Activated B cell treated with CpG ODN at 0.5 μM for 24 hours (primary cell): Measurements from ENCODE around the gene SLC4A1AP. TPM values are rescaled to one million over a fixed set of nuclear protein-coding genes. Genes with fewer than 3 reads are reported as not detected.
"Not testable (repeated sequence)": the region's sequence is repeated elsewhere in the genome, so short reads cannot be mapped to it uniquely, and the experiment has no call there.

ENCODE experiments used
- ATAC-seq: fragments of 200-7000 bp; cut with Tn5 transposase; one replicate; pipeline ENCODE4 v1.10.0; 2021; ENCODE audit warnings: low read depth, mild to moderate bottlenecking, moderate library complexity
- CTCF ChIA-PET: fragments of 350-600 bp; sonication (Branson Sonifier 250); formaldehyde crosslinking; loops from one replicate; lab custom pipeline; 2021; ENCODE audit warnings: antibody characterized with exemption; lab: Charles Lee
- POLR2A ChIA-PET: fragments of 350-600 bp; sonication (Branson Sonifier 250); formaldehyde crosslinking; loops from one replicate; lab custom pipeline; 2021; ENCODE audit warnings: antibody characterized with exemption; lab: Charles Lee
- DNase-seq: peaks from one replicate; pipeline ENCODE4 v3.0.0; 2022
- H3K27ac Mint-ChIP-seq: one replicate; pipeline ENCODE4 v1.8.0; 2020; ENCODE audit warnings: mixed read lengths
- H3K27me3 Mint-ChIP-seq: one replicate; pipeline ENCODE4 v1.8.0; 2021; ENCODE audit warnings: mixed read lengths
- H3K36me3 Mint-ChIP-seq: one replicate; pipeline ENCODE4 v1.8.0; 2021; ENCODE audit warnings: low read depth, mixed read lengths
- H3K4me1 Mint-ChIP-seq: one replicate; pipeline ENCODE4 v1.8.0; 2021; ENCODE audit warnings: mixed read lengths
- H3K4me3 Mint-ChIP-seq: one replicate; pipeline ENCODE4 v1.8.0; 2020; ENCODE audit warnings: mild to moderate bottlenecking, mixed read lengths
- H3K9me3 Mint-ChIP-seq: one replicate; pipeline ENCODE4 v1.8.0; 2020; ENCODE audit warnings: mixed read lengths
- CTCF ChIP-seq: fragments of 200-600 bp; IDR thresholded peaks from one replicate; pipeline ENCODE4 v1.8.0; 2022; ENCODE audit warnings: antibody characterized with exemption, mild to moderate bottlenecking
- intact Hi-C: fragments of 100-400 bp; cut with micrococcal nuclease; formaldehyde crosslinking; loops from one replicate; pipeline ENCODE4 v1.15.1; 2024
- total RNA-seq: library from RNA; stranded (reverse); gene quantifications from 2 replicates; pipeline ENCODE4 v1.2.3, GENCODE V29; 2022

Gene SLC4A1AP
- total RNA-seq, 1 donor from 2014 or later, result 22.0 TPM

- POLR2A ChIA-PET, result no interaction called here
- no peaks in the 10 kb centered on the region for H3K9me3 Mint-ChIP-seq
- H3K36me3 Mint-ChIP-seq, result peaks cover 61% of the 10 kb centered on the region
- no peak for TF ChIP-seq CTCF
- peaks cover 9% of the 10 kb centered on the region for H3K4me1 Mint-ChIP-seq
- H3K27me3 Mint-ChIP-seq, result no peaks in the 10 kb centered on the region
- CTCF ChIA-PET, result no interaction called here
- ATAC-seq, result no peak
- no peak overlapping the region for H3K4me3 Mint-ChIP-seq
- no peak overlapping the region for H3K27ac Mint-ChIP-seq
- intact Hi-C loops, result loop anchor here (10.0 kb wide), 1 partner anchor 218 kb away; the partner anchor contains the start of gene PPM1G
- no peak for DNase-seq
Observed at GRCh38 chr2:27622921-27623384, 40.7 kb upstream of the SLC4A1AP start.

GRCh38 chr2:27624943-27625342 lies 38.7 kb upstream of the SLC4A1AP start:
- TF ChIP-seq CTCF, result no peak
- no peak overlapping the region for H3K4me3 Mint-ChIP-seq
- ATAC-seq (no peak), DNase-seq (no peak)
- no peaks in the 10 kb centered on the region for H3K27me3 Mint-ChIP-seq
- intact Hi-C loops, result loop anchor here (10.0 kb wide), 1 partner anchor 220 kb away; the partner anchor contains the start of gene PPM1G
- ChIA-PET POLR2A (no interaction called here), CTCF (no interaction called here)
- peaks cover 48% of the 10 kb centered on the region for H3K36me3 Mint-ChIP-seq
- H3K4me1 Mint-ChIP-seq, result peaks cover 10% of the 10 kb centered on the region
- no peaks in the 10 kb centered on the region for H3K9me3 Mint-ChIP-seq
- no peak overlapping the region for H3K27ac Mint-ChIP-seq

- ATAC-seq, H3K9me3 Mint-ChIP-seq, H3K27ac Mint-ChIP-seq, H3K27me3 Mint-ChIP-seq, DNase-seq, H3K4me3 Mint-ChIP-seq, H3K4me1 Mint-ChIP-seq, CTCF ChIA-PET: not testable (repeated sequence)
- intact Hi-C loops, result loop anchor here (10.0 kb wide), 1 partner anchor 222 kb away; the partner anchor contains the start of gene PPM1G
- POLR2A ChIA-PET, result interaction anchor here (1.1 kb wide), 1 partner anchor 44 kb away, joined by 3 read pairs; the partner anchor contains the start of gene ZNF512
- H3K36me3 Mint-ChIP-seq, result peaks cover 44% of the 10 kb centered on the region
Observed at GRCh38 chr2:27626323-27626722, 37.4 kb upstream of the SLC4A1AP start.

- H3K27me3 Mint-ChIP-seq, CTCF ChIA-PET, H3K9me3 Mint-ChIP-seq, DNase-seq, H3K4me3 Mint-ChIP-seq, ATAC-seq: not testable (repeated sequence)
- Mint-ChIP-seq H3K27ac (peak overlapping the region; percentile 16), H3K36me3 (peaks cover 44% of the 10 kb centered on the region), H3K4me1 (peaks cover 12% of the 10 kb centered on the region)
- intact Hi-C loops, result loop anchor here (10.0 kb wide), 1 partner anchor 222 kb away; the partner anchor contains the start of gene PPM1G
- POLR2A ChIA-PET, result interaction anchor here (1.1 kb wide), 2 partner anchors 44 to 271 kb away, joined by 3 read pairs; partner anchors contain the start of genes GTF3C2 and ZNF512
Observed at GRCh38 chr2:27626921-27627320, 36.8 kb upstream of the SLC4A1AP start.

- ChIA-PET POLR2A (interaction anchor here (0.6 to 2.1 kb wide), 12 partner anchors 36 to 1266 kb away, joined by 3 to 20 read pairs (median 6); partner anchors contain the start of genes BABAM2, EIF2B4, GTF3C2 and MPV17), CTCF (interaction anchor here (1.0 kb wide), 1 partner anchor 54 kb away, joined by 3 read pairs; no protein-coding TSS in a partner anchor)
- Mint-ChIP-seq H3K4me1 (peaks cover 12% of the 10 kb centered on the region), H3K27ac (no peak overlapping the region), H3K36me3 (peaks cover 41% of the 10 kb centered on the region), H3K9me3 (no peaks in the 10 kb centered on the region), H3K4me3 (no peak overlapping the region), H3K27me3 (no peaks in the 10 kb centered on the region)
- ATAC-seq (peak; percentile 35), DNase-seq (no peak)
- no peak for TF ChIP-seq CTCF
- intact Hi-C loops, result loop anchor here (1.0 to 10.0 kb wide), 8 partner anchors 139 to 557 kb away; partner anchors contain the start of genes ATRAID, EIF2B4, GTF3C2 and IFT172
Observed at GRCh38 chr2:27627963-27628766, 35.5 kb upstream of the SLC4A1AP start.
